GM19328 (cell line): ENCODE results near the gene ACOX1.
A peak's percentile ranks its signal among the peaks of the same experiment; 100 is the strongest.

Experiments
- ATAC-seq: cut with Tn5 transposase; IDR thresholded peaks from one replicate; pipeline ENCODE4 v1.9.1; 2021; ENCODE audit warnings: mild to moderate bottlenecking, moderate library complexity; ENCODE audit not compliant: unreplicated experiment

ACOX1 gene

DNA sequence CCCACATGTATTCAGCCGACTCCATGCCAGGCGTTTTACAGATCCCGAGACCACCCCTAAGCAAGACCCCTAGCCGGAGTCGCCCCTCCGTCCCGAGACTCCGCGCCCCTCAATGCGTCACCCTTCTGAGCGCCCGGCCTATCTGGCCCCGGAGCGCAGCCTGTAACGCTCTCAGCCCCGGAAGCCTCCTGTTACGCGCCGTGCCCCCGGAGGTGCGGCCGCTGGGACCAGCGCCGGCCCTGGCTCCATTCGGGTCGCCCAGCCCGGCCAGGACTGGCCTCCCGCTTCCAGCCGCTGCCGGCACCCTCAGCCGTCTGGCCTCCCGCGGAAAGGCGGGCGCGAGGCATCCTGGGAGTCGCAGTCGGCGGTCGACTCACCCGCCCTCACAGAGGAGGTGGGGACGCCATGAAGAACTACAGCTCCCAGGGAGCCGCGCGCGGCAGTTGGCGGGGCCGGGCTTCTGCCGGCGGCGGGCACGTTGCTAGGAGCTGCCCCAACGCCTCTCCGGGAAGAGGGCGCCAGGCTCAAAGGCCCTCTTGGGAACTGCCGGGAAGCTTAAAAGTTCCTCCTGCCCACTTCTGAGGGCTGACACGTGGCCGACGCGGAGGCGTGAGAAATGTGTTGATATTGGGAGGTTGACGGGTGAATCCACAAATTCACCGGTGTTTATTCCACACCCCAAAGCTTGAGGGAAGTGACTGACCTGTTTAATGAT lies 38.1 kb downstream of the ACOX1 start, which contains the start of gene FBF1:
Gene FBF1 (minus strand): TSS at position 316 of the 715 bp plus-strand sequence. CDS start 2,893 bp downstream, outside the sequence.
- peak; percentile 93 for ATAC-seq

DNA sequence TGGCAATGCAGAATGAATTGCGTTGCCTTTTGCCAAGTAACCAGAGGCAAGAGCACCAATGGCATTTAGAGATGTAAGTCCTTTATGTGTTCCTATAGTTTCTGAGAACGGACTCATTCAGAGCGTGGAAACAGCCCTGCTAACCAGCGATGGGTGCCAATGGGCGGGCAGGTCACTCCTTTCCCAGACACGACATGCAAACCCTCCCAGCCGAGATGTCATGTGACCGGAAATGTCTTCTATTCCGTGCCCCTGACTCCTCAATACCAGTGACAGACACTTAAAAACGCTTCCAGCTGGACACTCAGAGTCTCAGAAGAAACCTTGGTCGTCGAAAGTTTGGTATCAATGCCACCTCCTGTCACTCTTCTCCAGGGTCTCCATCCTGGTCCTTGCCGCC lies 41.3 kb downstream of the ACOX1 start:
- no peak for ATAC-seq

DNA sequence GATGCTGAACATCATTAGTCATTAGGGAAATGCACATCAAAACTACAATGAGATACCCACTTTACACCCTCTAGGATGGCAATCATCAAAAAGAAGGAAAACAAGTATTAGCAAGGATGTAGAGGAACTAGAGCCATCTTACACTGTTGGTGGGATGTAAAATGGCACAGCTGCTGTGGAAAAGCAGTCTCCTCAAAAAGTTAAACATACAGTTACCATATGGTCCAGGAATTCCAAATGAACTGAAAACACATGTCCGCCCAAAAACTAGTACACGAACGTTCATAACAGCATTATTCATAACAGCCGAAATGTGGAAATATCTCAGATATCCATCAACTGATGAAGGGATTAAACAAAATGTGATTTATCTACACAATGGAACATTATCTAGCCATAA lies 45.2 kb downstream of the ACOX1 start:
- ATAC-seq: no peak

DNA sequence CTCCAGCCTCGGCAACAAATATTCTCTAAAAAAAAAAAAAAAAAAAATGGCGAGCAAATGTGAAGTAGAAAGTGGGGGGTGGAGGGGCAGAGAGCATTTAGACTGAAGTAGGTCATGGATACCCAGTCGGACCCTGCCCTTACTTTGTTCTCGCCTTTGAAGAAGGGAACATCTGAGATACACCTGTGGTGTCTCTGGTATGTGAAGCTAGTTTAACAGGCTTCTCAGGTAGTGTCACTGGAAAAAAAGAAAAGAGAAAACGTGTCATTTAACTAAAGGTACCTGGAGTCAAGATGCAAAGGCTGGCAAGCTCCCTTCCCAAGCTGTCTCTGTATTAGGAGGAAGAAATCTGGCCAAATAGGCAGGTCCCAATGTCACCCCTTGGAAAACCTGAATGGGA lies 46.1 kb downstream of the ACOX1 start:
- no peak for ATAC-seq

DNA sequence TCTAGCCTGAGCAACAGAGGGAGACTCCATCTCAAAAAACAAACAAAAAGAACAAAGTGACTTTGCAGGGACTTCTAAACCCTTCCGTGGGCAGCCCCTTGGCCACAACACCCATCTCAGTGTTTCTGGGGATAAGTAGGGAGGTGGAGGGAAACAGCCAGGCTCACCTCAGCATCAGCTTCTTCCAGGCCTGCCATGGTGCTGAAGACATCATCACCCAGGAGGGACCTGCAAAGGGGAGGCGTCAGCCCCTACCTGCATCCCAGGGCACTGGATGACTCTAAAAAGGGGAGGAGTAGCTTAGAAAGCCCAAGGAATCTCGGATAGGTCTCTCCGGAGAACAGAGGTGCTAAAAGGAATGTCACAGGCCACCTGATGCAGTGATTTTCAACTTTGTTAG lies 47.9 kb downstream of the ACOX1 start:
- ATAC-seq: no peak

DNA sequence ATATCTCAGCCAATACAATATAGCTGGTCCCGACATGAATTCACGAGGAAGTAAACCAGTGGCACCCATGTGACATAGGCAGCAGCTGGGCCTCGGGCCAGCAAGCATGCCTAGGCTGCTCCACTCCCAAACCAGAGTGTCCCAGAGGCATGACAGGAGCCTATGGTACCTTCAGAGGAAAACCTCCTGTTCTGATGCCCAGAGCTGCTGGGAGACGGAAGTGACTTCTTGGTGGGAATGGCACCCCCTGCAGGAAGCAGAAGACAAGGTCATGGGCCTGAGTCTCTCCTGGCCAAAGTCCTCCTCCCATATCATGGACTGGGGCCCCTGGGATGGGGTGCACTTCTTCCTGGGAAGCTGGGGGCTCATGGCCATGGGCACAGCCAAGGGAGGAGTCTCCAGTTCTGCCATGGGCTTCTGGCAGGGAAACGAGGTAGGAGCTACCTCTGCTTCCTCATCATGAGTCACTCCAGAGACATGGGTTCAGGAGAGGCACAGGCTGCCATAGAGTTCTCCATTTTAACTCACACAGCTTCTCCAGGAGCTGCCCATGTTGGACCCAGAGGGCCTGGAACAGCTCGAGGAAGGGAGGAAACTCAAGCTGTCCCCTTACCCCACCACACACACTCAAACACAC lies 51.6 kb downstream of the ACOX1 start:
- ATAC-seq: no peak

DNA sequence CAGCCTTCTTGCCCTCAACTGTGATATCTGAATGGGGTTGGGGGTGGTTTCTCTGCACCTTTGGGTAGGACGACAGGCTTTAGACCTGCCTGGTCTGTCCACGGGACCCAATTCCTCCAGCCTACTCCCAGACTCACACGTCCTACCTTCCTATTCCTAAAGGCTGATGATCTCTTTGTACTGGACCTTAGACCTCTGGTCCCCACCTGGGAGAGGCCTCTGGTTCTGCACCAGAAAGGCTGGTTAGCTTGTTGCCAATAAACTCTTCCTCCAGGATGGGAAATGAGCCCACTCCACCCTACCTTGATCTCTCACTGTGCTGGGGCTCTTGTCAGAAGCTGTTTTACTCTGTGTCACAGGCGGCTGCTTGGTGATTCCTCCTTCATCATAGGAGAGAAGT lies 52.5 kb downstream of the ACOX1 start:
- ATAC-seq: no peak

DNA sequence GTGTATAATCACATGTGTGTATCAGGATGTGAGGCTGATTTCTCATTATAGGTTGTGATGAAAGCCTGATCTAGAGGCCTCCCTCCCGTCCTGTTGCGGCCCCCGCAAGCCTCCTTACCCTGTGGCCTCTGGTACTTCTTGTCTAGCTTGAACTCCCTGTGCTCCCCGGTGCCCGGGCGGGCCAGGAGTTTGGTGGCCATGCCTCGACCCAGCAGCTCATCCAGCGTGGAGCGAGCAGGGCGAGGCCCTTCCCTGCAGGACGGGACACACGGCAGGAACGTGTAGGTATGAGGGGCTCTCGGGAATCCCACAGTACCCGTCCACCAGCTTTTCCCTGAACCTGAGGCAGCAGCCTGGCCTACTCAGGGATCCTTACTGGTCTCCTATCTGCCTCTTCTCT lies 53.1 kb downstream of the ACOX1 start:
- no peak for ATAC-seq

DNA sequence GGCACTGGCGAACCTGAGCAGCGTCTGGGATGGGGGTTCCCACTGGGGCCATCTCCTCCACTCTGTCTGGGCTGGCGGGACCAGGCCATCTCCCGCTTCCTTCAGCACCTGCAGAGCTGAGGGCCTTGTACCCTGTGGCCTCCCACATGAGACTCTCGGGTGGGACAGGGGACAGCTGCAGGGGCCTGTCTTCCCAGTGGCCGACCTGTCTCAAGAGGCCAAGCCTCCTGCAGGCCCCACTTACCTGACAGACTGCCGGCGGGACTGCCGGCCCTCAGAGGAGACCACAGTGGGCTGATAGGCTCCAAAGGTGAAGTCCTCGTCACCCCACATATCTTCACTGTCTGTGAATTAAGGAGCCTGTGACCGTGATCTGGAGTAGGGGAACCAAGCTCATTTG lies 53.9 kb downstream of the ACOX1 start:
- ATAC-seq: no peak

DNA sequence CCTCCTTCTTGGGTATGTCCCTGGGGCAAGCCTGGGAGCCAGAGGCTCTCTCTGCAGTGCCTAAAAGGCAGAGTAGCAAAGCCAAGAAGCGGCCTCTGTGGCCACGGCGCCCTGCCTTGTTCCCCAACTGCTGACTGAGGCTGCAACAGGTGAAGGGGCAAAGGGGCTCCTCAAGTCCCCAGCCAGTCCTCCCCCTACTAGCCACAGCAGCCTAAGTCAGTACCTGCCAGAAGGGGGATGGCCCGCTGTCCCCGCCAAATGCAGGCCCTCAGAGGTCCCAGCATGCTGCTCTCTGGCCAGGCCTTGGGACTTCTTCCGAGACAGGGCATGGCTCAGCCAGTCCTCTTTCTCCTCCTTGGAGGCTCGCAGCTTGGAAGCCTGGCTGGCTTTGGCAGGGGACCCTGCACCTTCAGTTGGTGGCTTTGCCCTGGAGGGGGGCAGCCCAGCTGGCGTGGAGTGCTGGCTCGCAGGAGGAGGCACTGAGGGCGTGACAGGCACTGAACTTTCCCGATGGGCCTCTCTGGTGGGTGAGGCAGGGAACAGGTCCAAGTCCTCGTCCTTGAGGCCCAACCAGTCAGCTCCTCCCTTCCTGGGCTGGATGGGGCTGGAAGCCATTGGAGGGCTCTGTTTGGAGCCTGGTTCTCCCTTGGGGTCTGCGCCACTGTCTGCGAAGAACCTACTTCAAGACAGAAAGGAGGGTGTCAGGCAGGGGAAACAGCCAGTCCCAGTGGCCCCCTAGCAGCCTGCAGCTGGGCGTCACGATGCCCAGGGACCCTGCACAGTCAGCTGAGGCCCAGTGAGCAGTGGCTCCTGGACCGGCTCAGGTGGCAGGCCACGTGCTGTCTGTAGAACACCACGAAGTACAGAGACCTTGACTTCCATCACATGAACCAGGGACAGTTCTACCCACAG lies 55.7 kb downstream of the ACOX1 start:
- no peak for ATAC-seq

DNA sequence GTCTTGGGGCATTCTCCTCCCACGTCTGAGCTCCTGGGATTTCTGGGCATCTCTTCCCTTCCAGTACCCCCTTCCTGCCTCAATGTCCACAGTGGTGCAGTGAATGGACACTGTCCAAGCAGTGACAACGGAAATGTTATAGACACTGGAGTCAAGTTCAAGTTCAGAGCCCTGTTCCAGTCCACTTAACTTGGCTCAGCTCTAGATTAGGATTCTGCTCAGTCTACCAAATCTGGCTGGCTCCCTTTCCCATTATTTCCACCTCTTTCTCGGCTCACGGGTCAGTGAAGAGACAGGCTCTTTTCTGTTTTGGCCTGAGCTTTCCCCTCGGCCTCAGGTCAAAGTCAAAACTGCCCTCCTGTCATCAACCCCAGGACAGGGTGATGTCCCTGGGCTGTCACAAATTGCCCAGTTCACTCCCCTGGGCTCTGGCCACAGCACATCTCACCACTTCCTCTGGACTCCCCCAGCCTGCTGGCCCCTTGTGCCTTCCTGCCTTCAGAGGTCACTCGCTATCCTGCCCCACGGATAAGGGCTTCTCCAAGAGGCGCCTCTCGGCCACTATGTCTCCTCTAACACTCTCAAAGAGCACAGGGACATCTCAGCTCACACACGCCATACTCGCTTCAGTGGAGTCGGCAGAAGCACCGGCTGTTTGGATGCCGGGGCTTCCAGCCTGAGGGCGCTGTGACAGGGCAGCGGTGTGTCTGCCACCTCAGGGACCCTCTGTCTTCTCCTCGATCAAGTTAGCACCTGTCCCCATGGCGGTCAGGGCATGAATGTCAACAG lies 56.6 kb downstream of the ACOX1 start:
- no peak for ATAC-seq

DNA sequence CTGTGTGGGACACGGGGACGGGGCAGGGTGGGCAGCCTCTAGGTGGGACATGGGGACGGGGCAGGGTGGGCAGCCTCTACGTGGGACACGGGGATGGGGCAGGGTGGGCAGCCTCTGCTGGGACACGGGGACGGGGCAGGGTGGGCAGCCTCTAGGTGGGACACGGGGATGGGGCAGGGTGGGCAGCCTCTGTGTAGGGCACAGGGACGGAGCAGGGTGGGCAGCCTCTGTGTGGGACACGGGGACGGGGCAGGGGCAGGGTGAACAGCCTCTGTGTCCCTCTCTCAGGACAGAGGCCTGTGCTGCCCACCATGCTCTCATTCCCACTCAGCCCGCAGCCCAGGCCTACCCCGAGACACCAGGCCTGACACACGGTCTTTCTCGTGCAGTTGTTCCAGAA lies 57.4 kb downstream of the ACOX1 start:
- ATAC-seq: no peak

DNA sequence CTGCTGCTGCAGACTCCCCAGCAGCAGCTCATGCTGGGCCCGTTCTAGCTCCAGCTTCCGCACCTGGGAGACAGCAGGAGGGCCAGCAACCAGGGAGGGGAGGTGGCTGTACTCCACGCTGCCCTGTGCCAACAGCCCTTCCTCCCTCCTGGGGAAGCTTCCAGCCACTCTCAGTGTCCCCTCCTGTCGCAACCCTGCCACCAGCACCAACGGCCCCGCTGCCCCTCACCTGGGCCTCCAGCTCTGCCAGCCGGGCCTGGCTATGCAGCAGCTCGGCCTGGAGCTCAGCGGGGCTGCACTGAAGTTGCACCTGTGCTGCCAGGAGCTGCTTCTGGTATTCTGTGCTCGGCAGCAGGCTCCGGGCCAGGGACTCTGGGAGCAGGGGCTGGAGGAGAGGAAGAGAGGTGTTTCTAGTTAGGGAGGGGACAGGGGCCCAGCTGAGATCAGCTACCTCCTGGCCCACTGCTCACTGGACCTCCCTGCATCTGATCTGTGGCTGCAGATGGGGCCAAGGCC lies 58.9 kb downstream of the ACOX1 start:
- ATAC-seq: no peak

DNA sequence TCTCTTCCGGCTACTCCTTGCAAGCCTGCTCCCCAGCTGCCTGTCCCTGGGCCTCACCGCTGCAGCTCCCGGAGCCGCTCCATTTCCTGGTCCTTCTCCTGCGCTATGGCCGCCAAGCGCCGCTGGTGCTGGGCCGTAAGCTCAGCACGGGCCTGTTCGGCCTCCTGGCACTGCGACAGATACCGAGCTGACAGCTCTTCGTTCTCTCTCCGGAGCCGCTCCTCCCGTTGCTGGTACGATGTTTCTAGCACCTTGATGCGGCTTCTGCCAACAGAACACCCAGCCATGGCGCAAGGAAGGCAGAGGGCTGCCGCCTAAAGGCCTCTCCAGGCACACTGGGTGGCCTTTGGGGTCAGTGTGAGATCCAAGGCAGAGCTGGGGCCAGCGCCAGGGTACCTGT lies 59.4 kb downstream of the ACOX1 start:
- ATAC-seq: no peak

DNA sequence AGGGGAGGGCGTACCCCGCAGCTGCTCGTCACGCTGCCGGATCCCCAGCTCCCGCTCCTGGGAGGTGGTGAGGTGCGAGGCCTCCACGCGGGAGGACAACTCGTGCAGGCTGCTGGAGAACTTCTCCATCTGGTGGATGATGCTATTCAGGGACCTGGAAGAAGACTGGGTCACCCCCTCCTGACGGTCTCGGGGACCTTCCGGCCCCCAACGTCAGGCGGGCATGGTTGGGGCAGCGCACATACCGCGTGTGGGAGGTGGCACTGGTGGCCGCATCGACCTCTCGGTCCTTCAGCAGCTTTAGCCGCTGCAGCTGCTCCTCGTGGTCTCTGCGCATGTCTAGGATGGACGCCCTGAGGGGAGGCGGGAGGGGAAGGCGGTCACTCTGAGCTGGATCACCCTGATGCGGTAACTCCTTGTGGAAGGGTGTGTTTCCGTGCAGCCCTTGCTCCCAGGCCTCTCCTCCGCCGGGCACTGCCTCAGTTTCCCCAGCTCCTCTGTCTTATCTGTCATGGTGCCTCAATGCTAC lies 61.0 kb downstream of the ACOX1 start:
- ATAC-seq: no peak

DNA sequence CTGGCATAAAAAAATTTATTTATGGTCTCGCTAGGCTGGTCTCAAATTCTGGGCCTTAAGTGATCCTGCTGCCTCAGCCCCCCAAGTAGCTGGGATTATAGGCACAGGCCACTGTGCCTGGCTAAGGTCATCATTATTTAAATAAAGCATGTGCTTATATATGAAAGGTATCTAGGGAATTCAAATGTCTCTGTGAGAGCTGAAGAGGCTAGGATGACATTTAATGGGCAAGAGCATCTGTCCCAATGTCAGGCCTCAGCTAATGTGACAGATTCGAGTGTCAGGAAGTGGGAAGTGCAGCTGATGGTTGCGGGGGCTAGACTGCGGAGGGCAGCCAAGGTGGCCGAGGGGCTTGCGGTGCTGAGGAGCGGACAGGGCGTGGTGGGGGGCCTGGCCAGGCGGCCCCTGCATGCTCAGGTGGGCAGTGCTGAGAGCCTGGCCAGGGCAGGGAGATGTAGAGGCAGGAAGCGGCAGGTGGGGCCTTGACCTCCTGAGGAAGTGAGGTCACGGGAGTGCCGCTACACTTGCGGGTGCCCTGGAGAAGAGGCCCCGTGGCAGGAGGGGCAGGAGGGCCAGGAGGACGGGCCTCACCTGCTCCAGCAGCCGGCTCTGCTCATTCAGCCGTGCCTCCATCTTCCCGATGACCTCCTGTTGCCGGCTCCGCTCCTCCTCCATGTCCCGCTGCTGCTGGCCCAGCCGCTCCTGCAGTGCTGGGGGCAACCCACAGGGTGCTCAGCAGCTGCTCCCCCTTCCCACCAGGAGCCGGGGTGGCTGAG lies 61.6 kb downstream of the ACOX1 start:
- ATAC-seq: no peak

DNA sequence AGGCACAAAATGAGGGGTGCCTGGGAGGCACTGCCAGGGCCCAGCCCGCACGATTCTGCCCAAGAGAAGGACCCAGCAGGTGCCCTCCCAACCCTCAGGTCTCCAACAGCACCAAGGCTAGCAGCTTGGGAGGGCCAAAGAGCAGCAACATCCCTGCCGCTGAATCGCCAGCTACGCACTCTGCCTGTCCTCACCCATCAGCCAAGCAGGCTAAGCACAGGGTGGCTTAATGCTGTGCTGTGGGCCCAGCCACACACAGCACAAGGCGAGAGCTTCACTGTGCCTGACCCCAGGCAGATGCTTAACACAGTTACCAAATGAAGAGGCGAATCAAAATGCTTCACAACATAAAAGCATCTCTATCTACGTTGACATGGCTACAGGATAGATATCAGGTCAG lies 63.7 kb downstream of the ACOX1 start:
- no peak for ATAC-seq

DNA sequence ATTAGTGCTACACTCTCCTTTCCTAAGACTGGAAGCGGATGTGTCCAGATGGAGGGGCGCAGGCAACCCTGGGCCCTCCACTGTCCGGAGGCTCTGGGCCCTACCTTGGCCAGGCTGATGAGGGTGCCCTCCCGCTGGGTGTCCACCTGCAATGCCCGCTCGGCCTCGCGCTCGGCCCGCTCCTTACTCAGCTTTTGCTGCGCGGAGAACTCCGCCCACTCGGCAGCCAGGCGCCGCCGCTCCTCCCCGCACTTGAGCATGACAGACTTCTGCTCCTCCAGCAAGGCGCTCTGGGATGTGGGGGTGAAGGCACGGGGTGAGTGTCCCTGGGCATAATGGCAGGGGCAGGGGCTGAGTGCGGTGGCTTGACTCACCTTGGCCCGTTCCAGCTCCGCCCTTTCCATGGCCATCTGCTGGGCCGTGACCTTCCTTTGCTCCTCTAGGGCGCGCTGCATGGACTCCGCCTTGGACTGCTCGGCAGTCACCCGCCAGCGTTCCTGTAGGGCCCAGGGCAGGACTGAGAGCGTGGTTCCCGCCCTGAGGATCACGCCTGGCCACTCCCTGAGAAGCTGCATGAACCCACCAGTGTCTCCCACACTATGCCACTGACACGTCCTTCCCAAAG lies 64.2 kb downstream of the ACOX1 start:
- no peak for ATAC-seq

DNA sequence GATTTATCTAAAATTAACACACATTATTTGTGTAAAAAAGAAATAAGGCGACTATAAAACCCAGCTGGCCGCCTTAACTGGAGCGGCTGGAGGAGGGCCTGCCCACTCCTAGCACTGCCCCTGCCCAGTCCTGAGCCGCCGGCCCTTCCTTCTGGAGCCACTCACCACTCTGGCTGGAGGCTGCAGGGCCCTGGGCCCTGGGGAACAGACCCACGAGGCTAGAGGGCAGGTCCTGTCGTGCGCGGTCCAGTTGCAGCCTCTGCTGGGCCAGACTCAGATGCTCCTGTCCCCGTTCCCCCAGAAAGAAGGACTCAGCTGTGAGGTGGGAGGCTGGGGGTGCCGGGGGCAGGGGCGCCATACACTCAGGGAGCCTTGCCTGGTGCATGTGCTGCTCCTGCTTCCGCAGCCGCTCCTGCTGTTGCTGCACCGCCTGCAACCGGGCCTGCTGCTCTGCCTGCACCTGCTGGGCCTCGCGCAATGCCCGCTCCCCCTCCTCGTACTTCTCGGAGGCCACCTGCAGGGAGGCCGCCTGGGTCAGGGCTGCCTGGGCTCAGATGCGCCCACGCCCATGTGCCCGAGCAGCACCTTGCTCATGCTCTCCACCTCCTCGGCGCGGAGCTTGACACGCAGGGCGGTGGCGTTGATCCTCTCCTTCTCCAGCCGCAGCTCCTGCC lies 65.3 kb downstream of the ACOX1 start:
- no peak for ATAC-seq
